DOHH2 (cell line): ENCODE data around the gene SLC46A2.

ENCODE experiments used
- H3F3A ChIP-seq: fragments of 200-600 bp; sonication (generic), shearing (Covaris generic); 2 replicates; pipeline ENCODE4 v1.6.0; 2016; ENCODE audit warnings: antibody characterized with exemption, mild to moderate bottlenecking; ENCODE audit not compliant: control insufficient read depth, insufficient read depth
- H3K27ac ChIP-seq: fragments of 200-600 bp; sonication (generic); 2 replicates; pipeline ENCODE4 v1.5.1; 2014; ENCODE audit warnings: low read depth, mild to moderate bottlenecking, low read length, moderate library complexity
- H3K27me3 ChIP-seq: fragments of 200-600 bp; sonication (generic); 2 replicates; pipeline ENCODE4 v1.6.1; 2014; ENCODE audit warnings: mild to moderate bottlenecking, low read length, mixed read lengths; ENCODE audit not compliant: control insufficient read depth
- H3K36me3 ChIP-seq: fragments of 200-600 bp; sonication (generic); 2 replicates; pipeline ENCODE4 v1.6.1; 2014; ENCODE audit warnings: mild to moderate bottlenecking, low read length, moderate library complexity, mixed read lengths; ENCODE audit not compliant: control insufficient read depth
- H3K4me1 ChIP-seq: fragments of 200-600 bp; sonication (generic); 2 replicates; pipeline ENCODE4 v1.6.1; 2014; ENCODE audit warnings: mild to moderate bottlenecking, low read length, mixed read lengths; ENCODE audit not compliant: control insufficient read depth
- H3K4me2 ChIP-seq: fragments of 200-600 bp; sonication (generic); 2 replicates; pipeline ENCODE4 v1.6.0; 2014; ENCODE audit warnings: mild to moderate bottlenecking, low read length, moderate library complexity
- H3K4me3 ChIP-seq: fragments of 200-600 bp; sonication (generic); 2 replicates; pipeline ENCODE4 v1.5.1; 2014; ENCODE audit warnings: mild to moderate bottlenecking, low read length, mixed read lengths
- H3K79me2 ChIP-seq: fragments of 200-600 bp; sonication (generic); 2 replicates; pipeline ENCODE4 v1.6.1; 2014; ENCODE audit warnings: mild to moderate bottlenecking, low read length, mixed read lengths; ENCODE audit not compliant: control insufficient read depth
- H3K9me2 ChIP-seq: fragments of 200-600 bp; sonication (generic); replicated peaks from 2 replicates; pipeline ENCODE4 v1.6.1; 2014; ENCODE audit warnings: mild to moderate bottlenecking, low read length, mixed read lengths; ENCODE audit not compliant: control insufficient read depth
- H3K9me3 ChIP-seq: fragments of 200-600 bp; sonication (generic); 2 replicates; pipeline ENCODE4 v1.6.1; 2014; ENCODE audit warnings: antibody characterized with exemption, low read length, mixed read lengths; ENCODE audit not compliant: control insufficient read depth, insufficient read depth
- H4K20me1 ChIP-seq: fragments of 200-600 bp; sonication (generic); 2 replicates; pipeline ENCODE4 v1.6.0; 2014; ENCODE audit warnings: low read depth, mild to moderate bottlenecking, antibody characterized with exemption, low read length, moderate library complexity; ENCODE audit not compliant: control insufficient read depth, insufficient read depth
- EZH2phosphoT487 ChIP-seq: fragments of 200-600 bp; sonication (generic); IDR thresholded peaks from 2 replicates; pipeline ENCODE4 v1.6.1; 2017; ENCODE audit warnings: borderline replicate concordance, mild to moderate bottlenecking, antibody characterized with exemption, low read length, moderate library complexity, mixed read lengths
- TF ChIP-seq, protein P1 (sequence below): fragments of 200-600 bp; sonication (generic); IDR thresholded peaks from one replicate; pipeline ENCODE4 v1.5.1; 2014; ENCODE audit warnings: antibody characterized with exemption, mild to moderate bottlenecking, low read depth, low read length; ENCODE audit not compliant: poor library complexity, severe bottlenecking

SLC46A2 gene

DNA sequence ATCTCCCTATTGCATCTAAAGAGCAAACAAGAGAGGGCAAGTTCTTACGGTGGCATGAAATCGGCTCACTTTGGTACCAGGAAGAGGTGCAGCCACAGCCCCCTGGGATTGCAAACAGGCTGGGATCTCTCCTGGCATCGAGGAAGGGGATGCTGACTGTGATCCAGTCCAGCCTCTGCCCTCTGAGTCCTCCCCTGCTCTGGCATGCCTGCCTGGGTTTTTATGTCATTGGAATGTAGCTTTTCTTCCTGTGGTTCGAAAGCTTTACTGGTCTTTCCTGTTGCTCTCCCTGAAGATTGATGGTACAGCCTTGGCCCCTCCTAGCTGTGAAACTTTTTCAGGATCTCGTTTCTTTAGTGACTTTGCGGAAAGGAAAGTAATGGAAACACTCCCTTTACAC, 6.6 kb downstream of the SLC46A2 start:
- Histone ChIP-seq H3F3A (no peaks in the 10 kb centered on the region), H3K36me3 (no peaks in the 10 kb centered on the region), H3K27ac (no peak overlapping the region), H3K4me3 (no peak overlapping the region), H4K20me1 (no peaks in the 10 kb centered on the region), H3K79me2 (no peaks in the 10 kb centered on the region), H3K9me3 (no peaks in the 10 kb centered on the region), H3K27me3 (no peaks in the 10 kb centered on the region), H3K9me2 (no peaks in the 10 kb centered on the region), H3K4me2 (no peak overlapping the region), H3K4me1 (no peaks in the 10 kb centered on the region)
- no peak for TF ChIP-seq EZH2phosphoT487
- TF ChIP-seq, protein P1, sequence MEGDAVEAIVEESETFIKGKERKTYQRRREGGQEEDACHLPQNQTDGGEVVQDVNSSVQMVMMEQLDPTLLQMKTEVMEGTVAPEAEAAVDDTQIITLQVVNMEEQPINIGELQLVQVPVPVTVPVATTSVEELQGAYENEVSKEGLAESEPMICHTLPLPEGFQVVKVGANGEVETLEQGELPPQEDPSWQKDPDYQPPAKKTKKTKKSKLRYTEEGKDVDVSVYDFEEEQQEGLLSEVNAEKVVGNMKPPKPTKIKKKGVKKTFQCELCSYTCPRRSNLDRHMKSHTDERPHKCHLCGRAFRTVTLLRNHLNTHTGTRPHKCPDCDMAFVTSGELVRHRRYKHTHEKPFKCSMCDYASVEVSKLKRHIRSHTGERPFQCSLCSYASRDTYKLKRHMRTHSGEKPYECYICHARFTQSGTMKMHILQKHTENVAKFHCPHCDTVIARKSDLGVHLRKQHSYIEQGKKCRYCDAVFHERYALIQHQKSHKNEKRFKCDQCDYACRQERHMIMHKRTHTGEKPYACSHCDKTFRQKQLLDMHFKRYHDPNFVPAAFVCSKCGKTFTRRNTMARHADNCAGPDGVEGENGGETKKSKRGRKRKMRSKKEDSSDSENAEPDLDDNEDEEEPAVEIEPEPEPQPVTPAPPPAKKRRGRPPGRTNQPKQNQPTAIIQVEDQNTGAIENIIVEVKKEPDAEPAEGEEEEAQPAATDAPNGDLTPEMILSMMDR = no peak

DNA sequence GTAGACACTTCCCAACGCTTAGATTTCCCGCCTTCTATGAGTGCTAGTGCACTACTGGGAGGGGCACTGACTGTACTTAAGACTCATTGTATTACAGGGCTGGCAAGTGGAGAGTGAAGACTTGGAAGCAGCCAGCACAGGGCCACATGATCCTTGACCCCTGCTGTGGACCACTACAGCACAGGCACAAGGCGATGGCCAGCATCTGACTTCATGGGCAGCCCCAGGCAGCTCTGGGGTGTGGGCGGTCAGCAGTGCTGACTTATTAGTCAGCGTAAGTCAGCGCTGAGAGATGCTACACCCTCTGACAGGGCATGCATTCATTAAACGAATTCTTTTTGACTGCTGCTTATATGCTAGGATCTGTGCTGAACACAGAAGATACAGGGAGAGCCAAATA, 9.3 kb downstream of the SLC46A2 start:
- Histone ChIP-seq H3K4me3 (no peak overlapping the region), H3K79me2 (no peaks in the 10 kb centered on the region), H3K27me3 (no peaks in the 10 kb centered on the region), H3F3A (no peaks in the 10 kb centered on the region), H3K9me2 (no peaks in the 10 kb centered on the region), H4K20me1 (no peaks in the 10 kb centered on the region), H3K9me3 (no peaks in the 10 kb centered on the region), H3K4me1 (no peaks in the 10 kb centered on the region), H3K27ac (no peak overlapping the region), H3K4me2 (no peak overlapping the region), H3K36me3 (no peaks in the 10 kb centered on the region)
- no peak for TF ChIP-seq EZH2phosphoT487
- TF ChIP-seq, protein P1 = no peak

DNA sequence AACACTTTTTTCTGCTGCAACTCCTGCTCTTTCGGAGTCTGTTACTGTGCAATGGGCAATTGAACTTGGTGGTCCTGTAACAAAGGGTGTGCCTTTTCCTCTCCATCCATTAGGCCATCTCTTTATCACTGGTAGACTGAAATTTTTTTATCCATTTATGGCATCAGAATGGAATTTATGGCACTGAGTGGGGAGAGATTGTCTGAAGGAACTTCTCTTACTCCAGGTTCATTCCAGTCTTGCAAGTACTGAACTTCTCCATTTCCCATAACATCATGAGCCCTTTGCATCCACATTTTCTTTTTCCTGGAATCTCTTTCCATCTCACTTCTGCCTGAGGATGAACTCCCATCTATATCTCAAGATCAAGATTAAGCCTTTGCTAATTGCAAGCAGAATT, 10.0 kb downstream of the SLC46A2 start:
- no peak for TF ChIP-seq EZH2phosphoT487
- TF ChIP-seq, protein P1 = no peak
- H3K4me2 ChIP-seq = no peak overlapping the region
- H3K4me3 ChIP-seq = no peak overlapping the region
- no peaks in the 10 kb centered on the region for H3K79me2 ChIP-seq
- no peaks in the 10 kb centered on the region for H3K9me2 ChIP-seq
- no peaks in the 10 kb centered on the region for H3K27me3 ChIP-seq
- H3K27ac ChIP-seq = no peak overlapping the region
- no peaks in the 10 kb centered on the region for H3K36me3 ChIP-seq
- no peaks in the 10 kb centered on the region for H3F3A ChIP-seq
- H3K9me3 ChIP-seq = no peaks in the 10 kb centered on the region
- H4K20me1 ChIP-seq = no peaks in the 10 kb centered on the region
- H3K4me1 ChIP-seq = no peaks in the 10 kb centered on the region

DNA sequence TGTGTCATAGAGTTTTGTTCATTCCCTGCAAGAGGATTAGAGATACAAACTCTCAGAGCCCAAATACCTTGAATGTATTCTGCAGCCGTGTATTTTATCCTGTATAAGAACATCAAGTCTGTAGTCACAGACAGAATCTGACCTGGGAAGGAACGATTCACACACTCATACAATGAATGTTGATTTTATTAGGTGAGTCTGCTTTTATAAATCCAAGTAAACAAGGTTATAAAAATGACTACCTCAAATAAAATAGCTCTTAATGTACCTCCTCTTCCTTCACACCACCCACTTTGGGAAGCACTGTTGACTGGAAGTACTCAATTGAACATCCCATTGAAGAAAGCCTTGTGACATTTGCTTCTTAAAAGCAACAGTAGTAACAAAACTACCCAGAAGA, 11.9 kb downstream of the SLC46A2 start:
- H3K79me2 ChIP-seq = no peaks in the 10 kb centered on the region
- no peaks in the 10 kb centered on the region for H3K9me3 ChIP-seq
- no peaks in the 10 kb centered on the region for H4K20me1 ChIP-seq
- H3F3A ChIP-seq = no peaks in the 10 kb centered on the region
- no peak for TF ChIP-seq EZH2phosphoT487
- TF ChIP-seq, protein P1 = no peak
- H3K36me3 ChIP-seq = no peaks in the 10 kb centered on the region
- H3K27ac ChIP-seq = no peak overlapping the region
- no peak overlapping the region for H3K4me3 ChIP-seq
- no peaks in the 10 kb centered on the region for H3K27me3 ChIP-seq
- no peaks in the 10 kb centered on the region for H3K9me2 ChIP-seq
- H3K4me2 ChIP-seq = no peak overlapping the region
- no peaks in the 10 kb centered on the region for H3K4me1 ChIP-seq
